SU-DHL-6 (cell line): ENCODE data around the gene SLC7A6OS.

ENCODE experiments used
- EZH2phosphoT487 ChIP-seq: fragments of 200-600 bp; sonication (generic), shearing (Covaris generic); conservative IDR thresholded peaks from 2 replicates; pipeline ENCODE4 v1.6.1; 2018; ENCODE audit warnings: mild to moderate bottlenecking, antibody characterized with exemption, low read length, moderate library complexity, mixed read lengths
- TF ChIP-seq, protein P1 (sequence below): fragments of 200-600 bp; sonication (generic); IDR thresholded peaks from one replicate; pipeline ENCODE4 v1.5.1; 2017; ENCODE audit warnings: antibody characterized with exemption, mild to moderate bottlenecking, low read length, moderate library complexity; ENCODE audit not compliant: insufficient read depth, poor library complexity, severe bottlenecking

DNA sequence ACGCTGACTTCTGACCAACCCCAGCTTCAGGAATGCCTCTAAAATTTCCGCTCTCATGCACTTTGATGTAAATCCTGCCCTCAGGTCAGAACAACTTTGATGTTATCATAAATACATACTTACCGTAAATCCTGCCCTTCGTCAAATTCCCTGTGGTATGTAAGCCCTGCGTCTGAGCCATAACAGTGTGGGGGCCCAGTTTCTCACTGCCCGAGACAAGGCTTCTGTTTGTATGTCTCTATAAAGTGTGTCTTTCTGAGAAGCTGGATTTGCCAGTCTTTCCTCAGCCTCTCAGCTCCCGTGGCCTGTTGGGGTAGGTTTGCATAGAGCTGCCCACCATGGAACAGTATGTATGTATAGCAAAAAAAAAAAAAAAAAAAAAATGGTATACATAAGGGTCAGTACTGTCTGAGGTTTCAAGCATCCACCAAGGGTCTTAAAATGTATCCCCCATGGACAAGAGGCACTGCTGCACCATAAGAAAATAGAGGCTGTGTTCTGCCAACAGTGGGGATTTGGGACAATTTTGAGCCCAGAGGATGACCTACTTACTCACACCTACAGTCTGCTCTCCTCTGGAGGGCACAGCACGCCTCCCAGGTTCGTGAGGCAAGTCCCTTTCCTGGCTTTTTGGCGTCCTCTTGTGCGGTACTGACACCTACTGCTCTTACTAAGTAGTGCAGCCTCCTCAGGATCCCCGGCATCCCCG, 17.6 kb upstream of the SLC7A6OS start:
- TF ChIP-seq, protein P1, sequence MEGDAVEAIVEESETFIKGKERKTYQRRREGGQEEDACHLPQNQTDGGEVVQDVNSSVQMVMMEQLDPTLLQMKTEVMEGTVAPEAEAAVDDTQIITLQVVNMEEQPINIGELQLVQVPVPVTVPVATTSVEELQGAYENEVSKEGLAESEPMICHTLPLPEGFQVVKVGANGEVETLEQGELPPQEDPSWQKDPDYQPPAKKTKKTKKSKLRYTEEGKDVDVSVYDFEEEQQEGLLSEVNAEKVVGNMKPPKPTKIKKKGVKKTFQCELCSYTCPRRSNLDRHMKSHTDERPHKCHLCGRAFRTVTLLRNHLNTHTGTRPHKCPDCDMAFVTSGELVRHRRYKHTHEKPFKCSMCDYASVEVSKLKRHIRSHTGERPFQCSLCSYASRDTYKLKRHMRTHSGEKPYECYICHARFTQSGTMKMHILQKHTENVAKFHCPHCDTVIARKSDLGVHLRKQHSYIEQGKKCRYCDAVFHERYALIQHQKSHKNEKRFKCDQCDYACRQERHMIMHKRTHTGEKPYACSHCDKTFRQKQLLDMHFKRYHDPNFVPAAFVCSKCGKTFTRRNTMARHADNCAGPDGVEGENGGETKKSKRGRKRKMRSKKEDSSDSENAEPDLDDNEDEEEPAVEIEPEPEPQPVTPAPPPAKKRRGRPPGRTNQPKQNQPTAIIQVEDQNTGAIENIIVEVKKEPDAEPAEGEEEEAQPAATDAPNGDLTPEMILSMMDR, result peak; percentile 91
- TF ChIP-seq EZH2phosphoT487, result no peak
